ENCODE data around the gene SIMC1. TPM values are rescaled to one million over a fixed set of nuclear protein-coding genes. Genes with fewer than 3 reads are reported as not detected.

SIMC1 gene
- total RNA-seq, 1 experiment from 2014 or later = 19.2 TPM

DNA sequence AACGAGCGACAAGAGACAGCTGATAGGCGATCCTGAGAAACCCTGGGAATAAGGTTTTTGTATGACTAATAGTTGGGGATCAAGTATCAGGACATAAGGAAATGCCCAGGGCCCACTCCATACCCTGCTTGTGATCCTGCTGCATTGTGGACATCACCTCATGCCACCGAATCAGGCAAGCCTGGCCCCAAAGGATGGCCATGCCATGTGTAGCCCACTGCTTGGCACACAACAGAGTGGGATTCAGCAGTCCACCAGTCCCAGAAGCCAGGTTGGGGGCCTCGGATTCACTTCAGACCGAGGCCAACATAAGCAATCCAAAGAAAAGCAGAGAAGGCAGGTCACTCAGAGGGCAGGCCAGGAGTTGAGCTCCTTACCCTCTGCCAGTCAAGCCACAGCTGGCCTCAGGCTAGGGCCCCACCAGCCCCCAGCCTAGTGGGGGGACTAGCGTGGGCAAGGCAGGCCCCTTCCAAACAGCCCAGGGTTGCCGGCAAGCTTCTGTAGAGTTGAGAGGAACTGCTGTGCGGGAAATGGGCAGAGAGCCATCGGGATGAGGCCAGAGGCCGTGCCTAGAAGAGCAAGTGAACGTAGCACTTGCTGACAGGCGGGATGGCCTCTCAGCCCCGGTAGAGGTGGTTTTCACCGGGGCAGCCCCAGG lies 145.2 kb downstream of the SIMC1 start:
- ChIA-PET CTCF (no interaction called here), POLR2A (no interaction called here)
- H3K9me3 ChIP-seq (ENCODE audit: control insufficient read depth, insufficient read depth, low read depth, low read length) = no peaks in the 10 kb centered on the region

DNA sequence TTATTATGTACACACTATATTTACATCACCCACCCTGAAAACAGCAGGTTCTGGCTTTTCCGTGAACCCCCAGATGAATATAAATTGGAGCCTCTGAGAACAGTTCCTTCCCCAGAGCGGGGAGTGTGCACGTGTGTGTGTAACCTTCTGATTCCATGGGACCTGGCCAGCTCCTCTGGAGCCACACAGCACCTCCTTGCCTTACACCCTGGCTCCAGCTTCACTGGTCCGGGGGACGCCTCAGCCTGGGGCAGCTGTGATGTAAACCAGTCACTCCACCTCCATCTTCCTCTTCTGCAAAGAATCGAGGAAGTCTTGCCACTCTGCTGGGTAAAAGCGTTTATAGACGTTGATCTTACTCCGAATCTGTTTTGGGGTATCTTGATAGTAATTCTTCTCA lies 145.7 kb downstream of the SIMC1 start:
- BruUV-seq (replicated peaks) = no TSS peak
- H3K36me3 ChIP-seq (ENCODE audit: control insufficient read depth, insufficient read depth, low read length) = peaks cover 32% of the 10 kb centered on the region
- CTCF ChIA-PET = no interaction called here

More for the DNA sequence above, 145.2 kb downstream of the SIMC1 start:
- in situ Hi-C loops (cut with HindIII; ENCODE audit: low pct_unique_long_range_greater_than_20kb, low sequenced_read_pairs) = no loop called here
- no TSS peak for BruUV-seq (replicated peaks)
- H3K36me3 ChIP-seq (ENCODE audit: control insufficient read depth, insufficient read depth, low read length) = peaks cover 32% of the 10 kb centered on the region
- ATAC-seq (no peak), DNase-seq (ENCODE audit: low read depth, low spot score) (no peak)
- H3K4me1 ChIP-seq (ENCODE audit: control insufficient read depth, insufficient read depth, low read length) = peaks cover 15% of the 10 kb centered on the region
- H3K27me3 ChIP-seq (ENCODE audit: control insufficient read depth, insufficient read depth, low read length) = no peaks in the 10 kb centered on the region
- TF ChIP-seq, protein P1, sequence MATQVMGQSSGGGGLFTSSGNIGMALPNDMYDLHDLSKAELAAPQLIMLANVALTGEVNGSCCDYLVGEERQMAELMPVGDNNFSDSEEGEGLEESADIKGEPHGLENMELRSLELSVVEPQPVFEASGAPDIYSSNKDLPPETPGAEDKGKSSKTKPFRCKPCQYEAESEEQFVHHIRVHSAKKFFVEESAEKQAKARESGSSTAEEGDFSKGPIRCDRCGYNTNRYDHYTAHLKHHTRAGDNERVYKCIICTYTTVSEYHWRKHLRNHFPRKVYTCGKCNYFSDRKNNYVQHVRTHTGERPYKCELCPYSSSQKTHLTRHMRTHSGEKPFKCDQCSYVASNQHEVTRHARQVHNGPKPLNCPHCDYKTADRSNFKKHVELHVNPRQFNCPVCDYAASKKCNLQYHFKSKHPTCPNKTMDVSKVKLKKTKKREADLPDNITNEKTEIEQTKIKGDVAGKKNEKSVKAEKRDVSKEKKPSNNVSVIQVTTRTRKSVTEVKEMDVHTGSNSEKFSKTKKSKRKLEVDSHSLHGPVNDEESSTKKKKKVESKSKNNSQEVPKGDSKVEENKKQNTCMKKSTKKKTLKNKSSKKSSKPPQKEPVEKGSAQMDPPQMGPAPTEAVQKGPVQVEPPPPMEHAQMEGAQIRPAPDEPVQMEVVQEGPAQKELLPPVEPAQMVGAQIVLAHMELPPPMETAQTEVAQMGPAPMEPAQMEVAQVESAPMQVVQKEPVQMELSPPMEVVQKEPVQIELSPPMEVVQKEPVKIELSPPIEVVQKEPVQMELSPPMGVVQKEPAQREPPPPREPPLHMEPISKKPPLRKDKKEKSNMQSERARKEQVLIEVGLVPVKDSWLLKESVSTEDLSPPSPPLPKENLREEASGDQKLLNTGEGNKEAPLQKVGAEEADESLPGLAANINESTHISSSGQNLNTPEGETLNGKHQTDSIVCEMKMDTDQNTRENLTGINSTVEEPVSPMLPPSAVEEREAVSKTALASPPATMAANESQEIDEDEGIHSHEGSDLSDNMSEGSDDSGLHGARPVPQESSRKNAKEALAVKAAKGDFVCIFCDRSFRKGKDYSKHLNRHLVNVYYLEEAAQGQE (IDR thresholded peaks at IDR 0.05; ENCODE audit: insufficient read depth in 1 of 2, low read depth in 2 of 2, low read length in 1 of 2) = no peak
- TF ChIP-seq, protein P2, sequence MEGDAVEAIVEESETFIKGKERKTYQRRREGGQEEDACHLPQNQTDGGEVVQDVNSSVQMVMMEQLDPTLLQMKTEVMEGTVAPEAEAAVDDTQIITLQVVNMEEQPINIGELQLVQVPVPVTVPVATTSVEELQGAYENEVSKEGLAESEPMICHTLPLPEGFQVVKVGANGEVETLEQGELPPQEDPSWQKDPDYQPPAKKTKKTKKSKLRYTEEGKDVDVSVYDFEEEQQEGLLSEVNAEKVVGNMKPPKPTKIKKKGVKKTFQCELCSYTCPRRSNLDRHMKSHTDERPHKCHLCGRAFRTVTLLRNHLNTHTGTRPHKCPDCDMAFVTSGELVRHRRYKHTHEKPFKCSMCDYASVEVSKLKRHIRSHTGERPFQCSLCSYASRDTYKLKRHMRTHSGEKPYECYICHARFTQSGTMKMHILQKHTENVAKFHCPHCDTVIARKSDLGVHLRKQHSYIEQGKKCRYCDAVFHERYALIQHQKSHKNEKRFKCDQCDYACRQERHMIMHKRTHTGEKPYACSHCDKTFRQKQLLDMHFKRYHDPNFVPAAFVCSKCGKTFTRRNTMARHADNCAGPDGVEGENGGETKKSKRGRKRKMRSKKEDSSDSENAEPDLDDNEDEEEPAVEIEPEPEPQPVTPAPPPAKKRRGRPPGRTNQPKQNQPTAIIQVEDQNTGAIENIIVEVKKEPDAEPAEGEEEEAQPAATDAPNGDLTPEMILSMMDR (IDR thresholded peaks at IDR 0.05) = no peak
- TF ChIP-seq SIN3A (IDR thresholded peaks at IDR 0.05; ENCODE audit: borderline replicate concordance, insufficient read depth, low read depth, low read length) (no peak), POLR2AphosphoS5 (IDR thresholded peaks at IDR 0.05; ENCODE audit: low read depth, low read length) (no peak), TCF7L2 (IDR thresholded peaks at IDR 0.05; ENCODE audit: low read depth, low read length) (no peak)
- H3K4me3 ChIP-seq (ENCODE audit: low read depth in 2 of 2, low read length in 2 of 2) = no peak overlapping the region
- no peak overlapping the region for H3K27ac ChIP-seq (ENCODE audit: low read length)
- intact Hi-C loops (cut with micrococcal nuclease; ENCODE audit: unreplicated experiment) = no loop called here

More for the DNA sequence above, 145.7 kb downstream of the SIMC1 start:
- intact Hi-C loops (cut with micrococcal nuclease; ENCODE audit: unreplicated experiment) (no loop called here), in situ Hi-C loops (cut with HindIII; ENCODE audit: low pct_unique_long_range_greater_than_20kb, low sequenced_read_pairs) (no loop called here)
- no peak overlapping the region for H3K4me3 ChIP-seq (ENCODE audit: low read depth in 2 of 2, low read length in 2 of 2)
- TF ChIP-seq, protein P2 (IDR thresholded peaks at IDR 0.05) = no peak
- TF ChIP-seq SIN3A (IDR thresholded peaks at IDR 0.05; ENCODE audit: borderline replicate concordance, insufficient read depth, low read depth, low read length) = no peak
- TF ChIP-seq POLR2AphosphoS5 (IDR thresholded peaks at IDR 0.05; ENCODE audit: low read depth, low read length) = no peak
- no peak for TF ChIP-seq TCF7L2 (IDR thresholded peaks at IDR 0.05; ENCODE audit: low read depth, low read length)
- TF ChIP-seq, protein P1 (IDR thresholded peaks at IDR 0.05; ENCODE audit: insufficient read depth in 1 of 2, low read depth in 2 of 2, low read length in 1 of 2) = no peak
- no peaks in the 10 kb centered on the region for H3K27me3 ChIP-seq (ENCODE audit: control insufficient read depth, insufficient read depth, low read length)
- ATAC-seq (no peak), DNase-seq (ENCODE audit: low read depth, low spot score) (no peak)
- H3K9me3 ChIP-seq (ENCODE audit: control insufficient read depth, insufficient read depth, low read depth, low read length) = no peaks in the 10 kb centered on the region
- no peak overlapping the region for H3K27ac ChIP-seq (ENCODE audit: low read length)
- peaks cover 15% of the 10 kb centered on the region for H3K4me1 ChIP-seq (ENCODE audit: control insufficient read depth, insufficient read depth, low read length)
- POLR2A ChIA-PET = no interaction called here

All from Panc1 (cell line).